SK-N-MC (cell line): ENCODE data around the gene PRKCG.
A peak's percentile ranks its signal among the peaks of the same experiment; 100 is the strongest.

Experiments used
- DNase-seq: peaks from one replicate; pipeline ENCODE4 v3.0.0-alpha.2; 2011; ENCODE audit warnings: low read depth, low spot score
- H3K27ac ChIP-seq: fragments of 200-600 bp; sonication (generic); 2 replicates; pipeline ENCODE4 v1.5.1; 2016; ENCODE audit warnings: mixed run types
- H3K36me3 ChIP-seq: fragments of 200-600 bp; sonication (generic); 2 replicates; pipeline ENCODE4 v1.6.1; 2017; ENCODE audit warnings: antibody characterized with exemption, low read length, mixed read lengths; ENCODE audit not compliant: insufficient read depth
- H3K4me3 ChIP-seq: fragments of 200-600 bp; sonication (generic); 2 replicates; pipeline ENCODE4 v1.5.1; 2016
- H3K9ac ChIP-seq: fragments of 200-600 bp; sonication (generic); 2 replicates; pipeline ENCODE4 v1.8.0; 2017; ENCODE audit warnings: mixed run types, mixed read lengths; ENCODE audit not compliant: insufficient read length
- H3K9me3 ChIP-seq: fragments of 200-600 bp; sonication (generic); 2 replicates; pipeline ENCODE4 v1.6.1; 2017; ENCODE audit warnings: low read depth, mild to moderate bottlenecking, antibody characterized with exemption, low read length, moderate library complexity, mixed read lengths
- EZH2 ChIP-seq: fragments of 200-600 bp; sonication (generic); IDR thresholded peaks from one replicate; pipeline ENCODE4 v1.6.1; 2017; ENCODE audit warnings: antibody characterized with exemption
- FOXP2 ChIP-seq: optimal IDR thresholded peaks from 2 replicates; pipeline ENCODE3; 2011; ENCODE audit warnings: mild to moderate bottlenecking, moderate library complexity; ENCODE audit not compliant: insufficient read depth; ENCODE audit errors: extremely low read length, control extremely low read depth
- POLR2AphosphoS5 ChIP-seq: IDR thresholded peaks from 2 replicates; pipeline ENCODE4 v1.6.1; 2012; ENCODE audit warnings: mild to moderate bottlenecking, low read depth, low read length, borderline replicate concordance

The PRKCG gene

GRCh38 chr19:53870485-53870844 is 11.5 kb upstream of the PRKCG start:
- Histone ChIP-seq H3K4me3 (no peak overlapping the region), H3K9ac (no peak overlapping the region), H3K27ac (no peak overlapping the region), H3K36me3 (no peaks in the 10 kb centered on the region; the same call in 1 of the 2 replicates), H3K9me3 (no peaks in the 10 kb centered on the region)
- no peak for DNase-seq
- TF ChIP-seq POLR2AphosphoS5 (no peak), EZH2 (no peak), FOXP2 (no peak)

GRCh38 chr19:53871454-53871853 is 10.5 kb upstream of the PRKCG start:
- no peaks in the 10 kb centered on the region; the same call in 1 of the 2 replicates for H3K36me3 ChIP-seq
- TF ChIP-seq POLR2AphosphoS5: no peak
- no peak overlapping the region for H3K9ac ChIP-seq
- no peaks in the 10 kb centered on the region for H3K9me3 ChIP-seq
- no peak for DNase-seq
- no peak overlapping the region for H3K27ac ChIP-seq
- no peak overlapping the region for H3K4me3 ChIP-seq

GRCh38 chr19:53872762-53873161 is 9.2 kb upstream of the PRKCG start:
- H3K27ac ChIP-seq: no peak overlapping the region
- no peak overlapping the region for H3K4me3 ChIP-seq
- H3K36me3 ChIP-seq: no peaks in the 10 kb centered on the region; the same call in 1 of the 2 replicates
- H3K9ac ChIP-seq: no peak overlapping the region
- TF ChIP-seq POLR2AphosphoS5 (no peak), FOXP2 (no peak), EZH2 (no peak)
- no peaks in the 10 kb centered on the region for H3K9me3 ChIP-seq
- no peak for DNase-seq

GRCh38 chr19:53873773-53874605 is 8.0 kb upstream of the PRKCG start:
- H3K36me3 ChIP-seq: no peaks in the 10 kb centered on the region; the same call in 1 of the 2 replicates
- H3K4me3 ChIP-seq: no peak overlapping the region
- H3K9ac ChIP-seq: no peak overlapping the region
- no peak overlapping the region for H3K27ac ChIP-seq
- TF ChIP-seq FOXP2 (no peak), EZH2 (no peak), POLR2AphosphoS5 (no peak)
- DNase-seq: no peak
- H3K9me3 ChIP-seq: no peaks in the 10 kb centered on the region

- H3K36me3 ChIP-seq: no peaks in the 10 kb centered on the region; the same call in 1 of the 2 replicates
- H3K27ac ChIP-seq: no peak overlapping the region
- TF ChIP-seq EZH2 (no peak), POLR2AphosphoS5 (no peak), FOXP2 (no peak)
- no peak for DNase-seq
- no peaks in the 10 kb centered on the region for H3K9me3 ChIP-seq
- H3K9ac ChIP-seq: no peak overlapping the region
- no peak overlapping the region for H3K4me3 ChIP-seq
Observed at GRCh38 chr19:53874606-53874990, 7.4 kb upstream of the PRKCG start.

GRCh38 chr19:53875602-53876325 is 6.2 kb upstream of the PRKCG start:
- Histone ChIP-seq H3K9me3 (no peaks in the 10 kb centered on the region), H3K9ac (no peak overlapping the region), H3K27ac (no peak overlapping the region), H3K4me3 (no peak overlapping the region), H3K36me3 (no peaks in the 10 kb centered on the region; the same call in 1 of the 2 replicates)
- no peak for TF ChIP-seq POLR2AphosphoS5
- DNase-seq: no peak

- no peak overlapping the region for H3K27ac ChIP-seq
- no peaks in the 10 kb centered on the region; the same call in 1 of the 2 replicates for H3K36me3 ChIP-seq
- no peak overlapping the region for H3K4me3 ChIP-seq
- no peak for DNase-seq
- no peaks in the 10 kb centered on the region for H3K9me3 ChIP-seq
- no peak for TF ChIP-seq EZH2
- no peak for TF ChIP-seq FOXP2
- TF ChIP-seq POLR2AphosphoS5: no peak
- H3K9ac ChIP-seq: no peak overlapping the region
Observed at GRCh38 chr19:53876651-53877224, 5.3 kb upstream of the PRKCG start.

GRCh38 chr19:53877361-53877766 is 4.6 kb upstream of the PRKCG start:
- Histone ChIP-seq H3K27ac (no peak overlapping the region), H3K9me3 (no peaks in the 10 kb centered on the region), H3K9ac (no peak overlapping the region), H3K4me3 (no peak overlapping the region), H3K36me3 (no peaks in the 10 kb centered on the region; the same call in 1 of the 2 replicates)
- TF ChIP-seq POLR2AphosphoS5 (no peak), FOXP2 (no peak), EZH2 (no peak)
- no peak for DNase-seq

- no peak overlapping the region for H3K27ac ChIP-seq
- H3K9ac ChIP-seq: peak overlapping the region; percentile 46
- peak overlapping the region; percentile 80 for H3K4me3 ChIP-seq
- H3K9me3 ChIP-seq: no peaks in the 10 kb centered on the region
- TF ChIP-seq FOXP2 (no peak), POLR2AphosphoS5 (no peak), EZH2 (no peak)
- no peaks in the 10 kb centered on the region; the same call in 1 of the 2 replicates for H3K36me3 ChIP-seq
- no peak for DNase-seq
Observed at GRCh38 chr19:53878776-53879139, 3.2 kb upstream of the PRKCG start.
